Measurements from ENCODE around the gene INSYN1. TPM values are rescaled to one million over a fixed set of nuclear protein-coding genes. Genes with fewer than 3 reads are reported as not detected.

The INSYN1 gene
- polyA plus RNA-seq, 3 donors = not detected

DNA sequence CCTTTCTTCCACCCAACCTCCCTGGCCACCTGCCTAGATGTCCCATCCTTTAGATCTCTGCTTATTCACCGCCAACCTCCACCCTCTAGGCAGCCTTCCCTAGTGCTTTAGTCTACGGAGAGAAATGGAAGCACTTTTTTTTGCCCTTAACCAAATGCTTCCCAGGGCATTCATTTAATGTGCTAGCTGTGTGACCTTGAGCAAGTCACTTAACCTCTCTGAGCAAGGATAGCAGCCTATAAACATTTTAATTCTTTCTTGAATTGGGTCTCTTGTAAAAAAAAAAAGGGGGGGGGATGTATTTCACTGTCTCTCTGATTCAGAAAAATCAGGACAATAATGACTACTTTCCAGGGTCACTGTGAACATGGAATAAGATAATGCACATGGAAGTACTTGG, 3.2 kb upstream of the INSYN1 start:
- H3K27ac ChIP-seq (ENCODE audit: low read depth in 1 of 2, low read length in 2 of 2) = no peak overlapping the region
- no peak overlapping the region for H3K4me3 Mint-ChIP-seq

GRCh38 chr15:73755946-73756345, 2.8 kb upstream of the INSYN1 start:
- Histone ChIP-seq H3K27me3 (ENCODE audit: control insufficient read depth in 2 of 2, insufficient read depth in 2 of 2, low read length in 2 of 2) (peaks cover 37 to 49% of the 10 kb centered on the region in 2 donors), H3K79me2 (ENCODE audit: insufficient read depth, low read length) (no peaks in the 10 kb centered on the region), H3K27ac (ENCODE audit: low read depth in 1 of 2, low read length in 2 of 2) (no peak overlapping the region), H3K9me3 (replicated peaks in 1 of 2; ENCODE audit: control insufficient read depth in 1 of 2, insufficient read depth in 1 of 2, low read length in 2 of 2) (no peaks in the 10 kb centered on the region), H2AFZ (ENCODE audit: insufficient read depth, low read depth, low read length, poor library complexity, severe bottlenecking) (no peak overlapping the region), H3K4me1 (ENCODE audit: control insufficient read depth in 1 of 2, insufficient read depth in 2 of 2, low read length in 2 of 2) (no peaks in the 10 kb centered on the region), H3K36me3 (replicated peaks in 1 of 2; ENCODE audit: control insufficient read depth in 1 of 2, insufficient read depth in 2 of 2, low read length in 2 of 2) (no peaks in the 10 kb centered on the region), H3K4me3 (replicated peaks in 1 of 3; ENCODE audit: low read depth in 2 of 3, low read length in 3 of 3) (no peak overlapping the region), H3K9ac (ENCODE audit: insufficient read depth, low read length, poor library complexity, severe bottlenecking) (no peak overlapping the region), H3K4me2 (replicated peaks; ENCODE audit: extremely low read depth, low read length, poor library complexity, severe bottlenecking) (no peak overlapping the region), H4K20me1 (ENCODE audit: insufficient read depth, low read length) (no peaks in the 10 kb centered on the region)
- H3K9me3 Mint-ChIP-seq = peaks cover 0 to 6% (median 2%) of the 10 kb centered on the region in 7 donors
- H3K4me1 Mint-ChIP-seq = peaks cover 2% of the 10 kb centered on the region
- H3K27me3 Mint-ChIP-seq (ENCODE audit: low read depth in 3 of 3) = peaks cover 34 to 54% (median 38%) of the 10 kb centered on the region in 3 donors
- peak overlapping the region in 1 of 2 donors; percentile 26 for H3K4me3 Mint-ChIP-seq
- intact Hi-C loops (cut with micrococcal nuclease) = no loop called here
- peaks cover 0 to 2% of the 10 kb centered on the region in 2 donors for H3K36me3 Mint-ChIP-seq
- no peak for TF ChIP-seq CTCF (IDR thresholded peaks at IDR 0.05)
- no peak for DNase-seq
- 100% methylated on average over 2 of the region's 3 CpGs for WGBS (ENCODE audit: insufficient coverage)
- H3K27ac Mint-ChIP-seq = no peak overlapping the region

More for the DNA sequence above, 3.2 kb upstream of the INSYN1 start:
- Histone ChIP-seq H3K4me1 (ENCODE audit: control insufficient read depth in 1 of 2, insufficient read depth in 2 of 2, low read length in 2 of 2) (no peaks in the 10 kb centered on the region), H3K36me3 (replicated peaks in 1 of 2; ENCODE audit: control insufficient read depth in 1 of 2, insufficient read depth in 2 of 2, low read length in 2 of 2) (no peaks in the 10 kb centered on the region), H2AFZ (ENCODE audit: insufficient read depth, low read depth, low read length, poor library complexity, severe bottlenecking) (no peak overlapping the region), H3K4me3 (replicated peaks in 1 of 3; ENCODE audit: low read depth in 2 of 3, low read length in 3 of 3) (no peak overlapping the region), H3K4me2 (replicated peaks; ENCODE audit: extremely low read depth, low read length, poor library complexity, severe bottlenecking) (no peak overlapping the region), H3K9ac (ENCODE audit: insufficient read depth, low read length, poor library complexity, severe bottlenecking) (no peak overlapping the region), H3K9me3 (replicated peaks in 1 of 2; ENCODE audit: control insufficient read depth in 1 of 2, insufficient read depth in 1 of 2, low read length in 2 of 2) (no peaks in the 10 kb centered on the region), H3K27me3 (ENCODE audit: control insufficient read depth in 2 of 2, insufficient read depth in 2 of 2, low read length in 2 of 2) (peaks cover 34 to 45% of the 10 kb centered on the region in 2 donors), H4K20me1 (ENCODE audit: insufficient read depth, low read length) (no peaks in the 10 kb centered on the region), H3K79me2 (ENCODE audit: insufficient read depth, low read length) (no peaks in the 10 kb centered on the region)
- Mint-ChIP-seq H3K27ac (no peak overlapping the region), H3K36me3 (peaks cover 0 to 2% of the 10 kb centered on the region in 2 donors), H3K27me3 (ENCODE audit: low read depth in 3 of 3) (peaks cover 29 to 49% (median 35%) of the 10 kb centered on the region in 3 donors), H3K4me1 (peaks cover 2% of the 10 kb centered on the region), H3K9me3 (peaks cover 0 to 6% (median 1%) of the 10 kb centered on the region in 7 donors)
- intact Hi-C loops (cut with micrococcal nuclease) = no loop called here
- no peak for TF ChIP-seq CTCF (IDR thresholded peaks at IDR 0.05)
- no peak for DNase-seq
- WGBS (ENCODE audit: insufficient coverage) = 100% methylated on average over 1 of the region's 2 CpGs
